ENCODE measurements around the gene TMEM214. TPM values are rescaled to one million over a fixed set of nuclear protein-coding genes. Genes with fewer than 3 reads are reported as not detected.

The TMEM214 gene
- total RNA-seq, 1 experiment from 2014 or later = 46.9 TPM

DNA sequence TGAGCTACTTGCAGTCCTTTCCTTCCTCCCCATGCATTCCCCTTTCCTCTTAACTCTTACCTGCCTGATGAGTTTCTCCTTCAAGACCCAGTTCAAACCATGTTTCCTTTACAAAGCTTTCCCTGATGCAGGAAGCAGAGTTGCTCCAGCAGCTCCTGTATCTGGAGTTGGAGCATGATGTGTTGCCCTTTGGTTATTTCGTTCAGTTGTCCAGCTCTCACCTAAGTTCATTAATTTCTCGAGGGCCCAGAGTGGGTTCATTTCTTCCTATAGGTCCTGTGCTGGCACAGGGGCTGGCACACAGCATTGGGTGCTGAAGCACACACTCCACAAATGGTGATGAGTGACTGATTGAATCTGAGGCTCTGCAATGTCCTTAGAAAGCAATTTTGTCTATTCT is 23.0 kb upstream of the TMEM214 start:
- no peak for DNase-seq (ENCODE audit: low read depth)

DNA sequence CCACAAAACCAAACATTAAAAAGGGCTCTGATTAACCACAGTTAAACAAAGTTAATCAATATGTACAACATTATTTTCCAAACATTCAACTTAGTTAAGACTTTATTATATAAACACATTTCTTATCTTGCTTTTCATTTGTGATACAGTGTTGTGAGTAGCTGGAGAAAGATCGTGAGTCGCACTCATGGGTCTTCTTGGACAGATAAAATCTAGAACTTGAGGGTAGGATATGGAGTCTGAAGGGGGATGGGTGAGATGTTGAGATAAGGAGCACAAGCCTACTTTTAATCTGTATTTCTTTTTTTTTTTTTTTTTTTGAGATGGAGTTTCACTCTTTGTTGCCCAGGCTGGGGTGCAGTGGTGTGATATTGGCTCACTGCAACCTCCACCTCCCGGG is 22.6 kb upstream of the TMEM214 start:
- DNase-seq (ENCODE audit: low read depth) = no peak

DNA sequence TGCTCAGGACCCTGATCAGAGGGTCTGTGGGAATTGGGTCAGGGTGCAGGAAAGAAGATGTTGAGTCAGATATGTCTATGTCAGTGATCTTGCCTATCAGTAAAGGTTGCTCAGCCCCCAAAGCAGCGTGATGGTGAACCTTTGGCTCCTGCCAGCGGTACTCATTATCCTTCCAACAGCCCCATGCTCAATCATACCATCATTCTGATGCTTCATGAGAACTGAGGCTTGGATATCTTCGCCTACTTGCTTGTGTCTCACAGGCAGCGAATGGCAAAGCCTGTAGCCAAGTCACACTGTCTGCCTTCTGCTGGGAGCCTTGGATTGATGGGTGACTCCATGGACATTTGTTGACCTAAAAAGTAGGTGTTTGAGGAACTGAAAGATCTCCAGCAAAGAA is 19.0 kb upstream of the TMEM214 start:
- no peak for DNase-seq (ENCODE audit: low read depth)

- no peak for DNase-seq (ENCODE audit: low read depth)
Measured at GRCh38 chr2:27014771-27015433, 17.9 kb upstream of the TMEM214 start.

DNA sequence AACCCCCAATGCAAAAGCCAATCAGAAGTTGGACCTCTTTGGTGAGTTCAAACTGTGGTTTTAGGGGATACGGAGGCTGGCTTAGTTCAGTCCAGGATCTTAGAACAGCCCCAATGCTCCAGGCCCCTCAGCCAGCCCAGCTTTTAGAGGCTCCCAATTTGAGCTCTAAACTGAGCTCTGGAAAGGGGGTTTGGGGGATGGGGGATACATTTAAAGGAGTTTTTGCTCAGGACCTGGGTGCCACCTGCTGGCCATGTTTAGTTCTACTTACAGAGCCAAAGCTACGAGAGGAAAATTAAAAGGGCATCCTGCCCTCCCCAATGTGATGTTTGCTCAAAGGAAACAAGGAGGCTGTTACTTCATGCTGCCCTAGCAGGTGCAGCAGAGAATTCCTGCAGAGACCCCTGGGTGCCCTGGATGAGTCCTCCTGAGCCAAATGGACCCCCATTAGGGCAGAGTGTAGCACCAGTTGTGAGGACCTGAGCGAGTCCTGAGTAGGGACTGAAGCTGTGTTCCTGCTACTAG is 15.9 kb upstream of the TMEM214 start:
- peak; percentile 66 for DNase-seq (ENCODE audit: low read depth)

- no peak for DNase-seq (ENCODE audit: low read depth)
Measured at GRCh38 chr2:27018142-27018541, 14.6 kb upstream of the TMEM214 start.

DNA sequence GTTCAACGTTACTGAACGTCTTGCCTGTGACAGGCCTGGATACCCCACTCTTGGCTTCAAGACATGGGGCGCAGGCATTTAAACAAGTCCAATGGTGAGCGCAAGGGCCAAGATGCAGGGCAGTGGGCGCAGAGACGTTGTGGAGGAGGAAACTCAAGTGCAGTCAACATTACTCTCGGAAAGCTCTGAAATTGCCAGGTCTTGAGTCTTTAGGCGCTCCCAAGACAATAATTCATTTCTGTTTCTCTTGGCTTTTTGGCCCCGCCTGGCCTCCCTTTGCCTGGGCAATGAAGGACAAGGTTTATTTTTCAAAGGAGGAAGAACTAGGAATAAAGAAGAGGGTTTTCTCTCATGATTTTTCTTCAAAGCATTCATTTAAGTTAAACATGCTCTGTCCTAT is 13.3 kb upstream of the TMEM214 start:
- DNase-seq (ENCODE audit: low read depth) = no peak

GRCh38 chr2:27019931-27020855 is 12.6 kb upstream of the TMEM214 start:
- DNase-seq (ENCODE audit: low read depth) = no peak

DNA sequence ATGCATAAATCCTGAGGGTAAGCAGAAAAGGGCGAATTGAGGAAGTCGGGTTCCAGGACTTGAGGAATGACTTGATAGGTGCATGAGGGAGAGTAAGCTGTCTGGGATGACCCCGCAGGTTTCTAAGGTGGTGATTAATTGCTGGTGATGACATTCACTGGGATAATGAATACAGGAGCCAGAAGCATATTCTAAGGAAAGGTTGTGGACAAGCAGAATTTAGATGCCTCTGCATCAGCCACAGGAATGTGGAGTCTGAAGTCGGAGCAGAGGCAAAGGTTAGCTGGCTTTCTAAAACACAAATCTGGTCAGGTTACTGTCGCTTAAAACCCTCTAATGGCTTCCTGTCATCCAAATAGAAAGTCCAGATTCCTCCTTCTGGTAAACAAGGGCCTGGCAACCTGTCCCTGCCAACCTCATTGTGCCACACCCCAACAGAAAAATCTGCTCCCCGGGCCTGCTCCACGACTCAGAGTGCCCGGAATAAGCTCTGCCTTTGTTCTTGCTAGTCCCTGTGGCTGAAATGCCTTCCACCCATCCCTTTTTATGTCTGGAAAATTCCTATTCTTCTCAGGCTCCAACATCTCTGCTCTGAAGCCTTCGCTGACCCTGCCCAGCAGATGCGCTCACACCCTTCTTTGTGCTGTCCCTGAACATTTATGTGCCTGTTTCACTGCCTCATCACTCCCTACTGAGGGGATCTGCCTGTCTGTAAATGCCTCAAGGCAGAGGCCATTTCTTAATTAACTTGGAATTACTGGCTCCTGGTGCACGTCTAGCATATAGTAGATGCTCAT is 11.3 kb upstream of the TMEM214 start:
- peak; percentile 77 for DNase-seq (ENCODE audit: low read depth)

GRCh38 chr2:27023740-27024139 is 9.0 kb upstream of the TMEM214 start:
- DNase-seq (ENCODE audit: low read depth) = no peak

- DNase-seq (ENCODE audit: low read depth) = no peak
Measured at GRCh38 chr2:27024188-27024587, 8.6 kb upstream of the TMEM214 start.

DNA sequence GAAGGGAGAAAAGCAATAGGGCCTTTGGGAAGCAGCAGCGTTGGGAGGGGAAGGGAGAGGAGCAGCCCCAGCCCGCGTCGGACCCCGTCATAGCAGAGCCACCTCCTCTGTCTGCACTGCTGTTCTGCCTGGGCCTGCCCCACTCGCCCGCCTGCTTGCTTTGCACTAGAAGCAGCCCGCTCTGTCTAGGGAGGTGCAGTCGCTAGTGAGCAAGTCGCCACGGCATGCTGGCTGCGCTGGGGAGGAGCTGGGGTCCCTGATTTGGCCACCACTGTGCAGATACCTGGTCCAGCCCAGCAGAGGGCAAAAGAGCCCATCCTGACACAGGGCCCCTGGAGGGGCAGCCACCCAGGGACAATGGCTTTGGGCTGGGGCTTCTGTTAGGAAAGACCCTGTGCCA is 8.0 kb upstream of the TMEM214 start:
- no peak for DNase-seq (ENCODE audit: low read depth)

DNA sequence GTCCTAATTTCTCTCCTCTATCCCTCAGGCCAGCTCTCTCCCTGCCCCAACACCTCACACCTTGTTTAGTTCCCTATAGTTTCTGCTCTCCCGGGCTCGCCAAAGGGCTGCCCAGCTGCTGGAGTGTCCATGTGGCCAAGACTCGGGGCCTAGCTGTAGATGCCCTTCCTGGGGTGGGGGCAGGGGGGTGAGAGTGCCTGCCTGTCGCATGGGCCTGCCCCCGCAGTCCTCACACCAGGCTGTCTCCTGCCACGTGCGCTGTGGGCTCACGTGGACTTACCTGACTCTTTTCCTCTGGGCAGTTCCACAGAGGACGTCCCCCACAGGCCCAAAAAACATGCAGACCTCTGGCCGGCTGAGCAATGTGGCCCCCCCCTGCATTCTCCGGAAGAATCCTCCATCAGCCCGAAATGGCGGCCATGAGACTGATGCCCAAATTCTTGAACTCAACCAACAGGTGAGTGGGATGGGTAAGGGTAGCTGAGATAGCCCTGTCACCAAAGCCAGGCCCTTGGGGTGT is 7.4 kb upstream of the TMEM214 start:
- DNase-seq (ENCODE audit: low read depth) = no peak

- no peak for DNase-seq (ENCODE audit: low read depth)
Measured at GRCh38 chr2:27025861-27026851, 6.6 kb upstream of the TMEM214 start.

DNA sequence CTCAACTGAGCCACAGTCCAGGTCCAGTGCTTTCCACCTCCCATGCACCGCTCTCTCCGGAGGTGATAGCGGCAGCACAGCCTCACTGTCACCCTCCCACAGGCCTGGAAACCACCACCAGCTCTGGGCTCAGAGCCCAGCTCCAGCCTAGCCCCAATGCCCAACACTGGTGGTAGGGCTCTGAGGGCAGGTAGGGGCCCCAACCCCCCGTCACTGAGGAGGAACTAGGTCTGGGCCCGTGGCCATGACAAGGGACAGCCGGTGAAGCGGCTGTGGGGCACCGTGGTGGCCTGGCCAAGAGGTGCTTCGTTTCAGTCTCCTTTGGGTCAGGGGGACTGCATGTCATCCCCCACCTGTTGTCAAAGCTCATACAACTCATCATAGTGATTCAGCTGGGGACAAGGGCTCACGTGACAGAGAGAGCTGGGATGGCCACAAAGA is 5.5 kb upstream of the TMEM214 start:
- DNase-seq (ENCODE audit: low read depth) = no peak

DNA sequence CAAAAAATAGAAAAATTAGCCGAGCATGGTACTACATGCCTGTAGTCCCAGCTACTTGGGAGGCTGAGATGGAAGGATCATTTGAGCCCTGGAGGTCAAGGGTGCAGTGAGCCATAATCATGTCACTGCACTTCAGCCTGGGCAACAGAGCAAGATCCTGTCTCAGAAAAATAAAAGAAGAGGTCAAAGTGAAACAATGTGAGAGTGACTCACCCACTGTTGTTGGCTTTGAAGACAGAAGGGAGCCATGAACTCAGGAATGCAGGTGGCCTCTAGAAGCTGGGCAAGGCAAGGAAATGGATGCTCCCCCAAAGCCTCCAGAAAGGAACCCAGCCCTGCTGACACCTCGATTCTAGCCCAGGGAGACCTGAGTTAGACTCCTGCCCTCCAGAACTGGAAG is 3.7 kb upstream of the TMEM214 start:
- peak; percentile 40 for DNase-seq (ENCODE audit: low read depth)

- DNase-seq (ENCODE audit: low read depth) = no peak
Measured at GRCh38 chr2:27033253-27033852, 588 bp downstream of the TMEM214 start.

DNA sequence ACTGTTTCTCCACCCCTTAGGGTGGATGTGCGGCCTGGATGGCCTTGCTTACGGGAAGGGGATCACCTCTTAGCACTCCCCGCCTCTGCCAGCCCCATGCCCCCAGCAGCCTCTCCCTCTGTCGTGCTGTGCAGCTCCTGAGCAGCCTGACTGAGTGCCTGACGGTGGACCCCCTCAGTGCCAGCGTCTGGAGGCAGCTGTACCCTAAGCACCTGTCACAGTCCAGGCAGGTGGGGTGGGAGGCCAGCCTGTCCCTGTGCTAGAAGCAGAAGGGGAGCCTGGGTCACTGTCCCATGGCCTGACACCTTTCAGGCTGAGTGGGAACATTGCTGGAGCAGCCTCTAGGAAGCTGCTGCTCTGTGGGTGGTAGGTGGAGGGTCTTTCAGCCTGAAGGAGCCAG is 5.2 kb downstream of the TMEM214 start:
- DNase-seq (ENCODE audit: low read depth) = no peak

DNA sequence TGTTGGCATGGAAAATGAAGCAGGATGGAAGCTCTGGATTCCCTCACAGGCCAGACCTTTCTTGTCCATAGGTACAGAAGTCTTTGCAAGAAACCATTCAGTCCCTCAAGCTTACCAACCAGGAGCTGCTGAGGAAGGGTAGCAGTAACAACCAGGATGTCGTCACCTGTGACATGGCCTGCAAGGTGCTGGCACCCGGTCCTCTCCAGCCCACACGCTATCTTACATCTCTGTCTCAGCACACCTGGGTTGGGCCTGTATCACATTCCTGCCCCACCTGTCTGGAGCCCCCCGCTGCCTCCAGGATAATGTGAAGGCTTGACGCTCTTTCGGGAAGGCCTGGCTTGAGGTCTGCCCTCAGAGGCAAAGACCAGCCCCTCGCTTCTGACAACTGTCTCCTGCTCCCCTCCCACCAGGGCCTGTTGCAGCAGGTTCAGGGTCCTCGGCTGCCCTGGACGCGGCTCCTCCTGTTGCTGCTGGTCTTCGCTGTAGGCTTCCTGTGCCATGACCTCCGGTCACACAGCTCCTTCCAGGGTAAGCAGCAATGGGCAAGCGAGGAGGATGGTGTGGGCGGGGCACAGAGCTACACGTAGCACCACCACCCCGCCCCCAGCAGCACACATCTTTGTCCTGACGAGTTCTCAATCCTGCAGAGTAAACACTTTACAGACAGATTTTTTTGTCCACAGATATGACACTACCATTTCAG is 6.0 kb downstream of the TMEM214 start:
- DNase-seq (ENCODE audit: low read depth) = no peak

Measured in HT1080 (cell line).